ENCODE measurements around the gene ZBTB5.

DNA sequence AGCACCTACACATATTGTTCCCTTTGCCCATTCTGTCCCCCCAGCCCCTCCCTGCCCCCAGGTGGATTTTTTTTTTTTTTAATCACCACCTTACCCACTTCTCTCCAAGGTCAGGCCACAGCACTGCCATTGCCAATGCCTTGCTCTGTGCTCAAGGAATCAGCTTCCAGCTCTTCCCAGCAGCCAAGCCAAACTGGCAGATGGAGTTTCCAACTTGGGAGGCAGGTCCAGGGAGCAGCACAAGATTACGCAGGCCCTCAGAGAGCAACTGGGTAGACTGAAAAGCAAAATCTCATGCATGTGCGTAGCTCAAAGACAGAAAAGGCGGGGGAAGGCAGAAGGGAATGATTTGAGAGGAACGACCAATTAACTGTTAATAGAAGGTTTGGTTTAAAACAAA, 27.6 kb downstream of the ZBTB5 start:
- TF ChIP-seq POLR2AphosphoS5 (IDR thresholded peaks at IDR 0.05; ENCODE audit: borderline replicate concordance, low read depth, low read length) (no peak), EZH2 (IDR thresholded peaks at IDR 0.05) (no peak), FOXP2 (optimal IDR thresholded peaks at IDR 0.05; ENCODE audit: control extremely low read depth, extremely low read length, insufficient read depth) (no peak)

Data from SK-N-MC (cell line).